MV-4-11 (cell line): ENCODE measurements around the gene KAT2A.
A peak's percentile ranks its signal among the peaks of the same experiment; 100 is the strongest.

ENCODE experiments used
- DNase-seq: peaks from one replicate; lab custom pipeline; 2025; lab: John Stamatoyannopoulos, UW

KAT2A gene

DNA sequence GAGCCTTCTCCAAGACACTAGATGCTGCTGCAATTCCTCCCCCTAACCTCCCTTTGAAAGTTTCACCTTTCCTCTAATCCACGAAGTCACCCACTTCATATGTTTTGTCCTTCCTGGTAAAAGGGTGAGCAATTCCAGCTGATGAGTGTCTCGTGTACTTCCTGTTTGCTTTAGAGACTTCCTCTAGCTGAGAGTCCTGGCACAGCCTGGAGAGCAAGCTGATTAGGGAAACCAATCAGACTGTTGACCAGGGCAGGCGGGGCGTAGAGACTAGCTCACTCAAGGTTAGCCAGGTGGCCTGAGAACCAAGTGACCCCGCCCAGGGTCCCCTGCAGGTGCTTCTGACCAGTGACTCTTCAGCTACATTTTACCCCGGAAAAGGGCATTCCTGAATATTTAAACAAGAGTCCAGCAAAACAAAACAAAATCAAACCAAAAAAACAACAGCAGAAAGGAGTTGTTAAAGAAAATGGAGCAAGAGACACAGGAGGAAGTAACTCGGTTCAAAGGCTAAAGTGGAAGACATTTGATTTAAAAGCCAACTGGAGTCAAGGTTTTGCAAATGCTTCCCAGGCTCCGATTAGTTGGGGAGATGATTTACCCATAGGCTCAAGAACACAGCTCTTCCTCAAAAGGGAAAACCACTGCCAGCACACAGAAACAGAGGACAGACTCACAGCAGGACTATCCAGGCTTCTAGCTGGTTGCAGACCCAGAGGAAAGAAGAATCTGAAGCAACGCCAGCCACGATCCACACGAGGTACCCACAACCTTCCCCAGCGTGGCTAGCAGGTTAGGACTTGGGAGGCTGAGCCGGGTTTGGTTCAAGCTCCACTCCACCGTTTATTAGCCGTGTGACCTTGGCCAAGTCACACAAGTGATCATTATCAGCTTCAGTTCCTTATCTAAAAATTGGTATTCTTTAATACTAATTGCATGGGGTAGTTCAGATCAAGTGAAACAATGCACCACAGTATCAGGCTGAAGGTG, 14.8 kb upstream of the KAT2A start:
- DNase-seq = peak; percentile 69

GRCh38 chr17:42135151-42135550, 14.0 kb upstream of the KAT2A start:
- DNase-seq = no peak

DNA sequence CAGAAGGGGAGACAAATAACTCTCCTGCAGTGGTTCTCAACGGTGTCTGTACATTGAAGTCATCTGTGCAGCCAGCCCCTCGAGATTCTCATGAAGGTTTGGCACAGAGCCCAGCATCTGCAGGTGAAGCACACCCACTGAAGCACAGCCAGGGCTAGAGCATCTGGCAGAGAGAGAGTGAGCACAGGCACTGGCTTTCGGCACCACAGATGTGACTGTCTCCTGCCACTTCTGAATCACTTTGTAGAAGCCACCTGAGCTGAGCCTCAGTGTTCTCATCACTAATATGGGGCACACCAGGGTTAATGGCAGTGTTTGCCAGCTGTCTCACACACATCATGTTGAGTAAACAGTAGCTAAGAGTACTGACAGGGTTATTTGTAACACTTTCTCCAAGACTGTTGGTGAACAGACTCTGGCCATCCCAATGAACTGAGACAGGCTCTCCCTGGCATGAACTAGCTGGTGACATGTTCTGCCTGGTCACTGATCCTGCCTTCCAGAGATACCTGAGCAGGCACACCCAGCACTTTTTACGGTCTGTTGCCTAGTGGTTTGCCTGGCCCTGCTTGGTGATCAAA, 12.4 kb upstream of the KAT2A start:
- no peak for DNase-seq

DNA sequence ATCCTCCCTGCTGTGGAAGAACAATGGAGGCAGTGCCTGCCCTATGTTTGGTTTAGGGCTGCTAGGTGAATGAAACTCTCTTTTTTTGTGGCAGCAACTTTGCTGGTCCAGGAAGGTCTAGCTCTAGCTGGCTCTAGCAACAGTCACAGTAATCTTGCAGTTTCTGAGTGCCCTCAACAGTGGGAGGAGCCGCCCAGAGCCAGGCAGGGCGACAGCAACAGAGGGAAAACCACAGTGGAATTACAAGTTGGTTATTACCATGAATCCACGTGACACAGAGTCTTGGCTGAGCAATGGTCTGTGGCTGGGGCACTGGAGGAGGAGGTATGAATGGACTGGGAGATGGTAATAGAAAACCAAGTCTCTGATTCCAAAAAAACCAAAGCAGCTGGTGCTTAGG, 11.8 kb upstream of the KAT2A start:
- DNase-seq = peak; percentile 88

GRCh38 chr17:42131981-42132432, 10.8 kb upstream of the KAT2A start:
- DNase-seq = peak; percentile 32

DNA sequence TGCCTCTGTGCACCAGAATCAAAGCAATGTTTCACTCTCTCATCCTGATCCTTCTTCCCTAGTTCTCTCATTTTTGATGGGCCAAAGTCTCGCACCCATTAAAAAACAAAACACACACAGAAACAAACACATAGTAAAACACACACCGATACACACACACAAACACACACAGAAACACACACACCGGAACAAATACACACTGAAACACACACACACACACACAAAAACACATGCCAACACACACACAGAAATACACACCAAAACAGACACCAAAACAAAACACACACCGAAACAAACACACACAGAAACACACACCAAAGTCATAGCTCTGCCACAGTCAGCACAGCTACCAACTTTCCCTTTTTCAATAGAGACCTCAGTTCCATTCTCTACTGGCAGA, 10.1 kb upstream of the KAT2A start:
- no peak for DNase-seq

DNA sequence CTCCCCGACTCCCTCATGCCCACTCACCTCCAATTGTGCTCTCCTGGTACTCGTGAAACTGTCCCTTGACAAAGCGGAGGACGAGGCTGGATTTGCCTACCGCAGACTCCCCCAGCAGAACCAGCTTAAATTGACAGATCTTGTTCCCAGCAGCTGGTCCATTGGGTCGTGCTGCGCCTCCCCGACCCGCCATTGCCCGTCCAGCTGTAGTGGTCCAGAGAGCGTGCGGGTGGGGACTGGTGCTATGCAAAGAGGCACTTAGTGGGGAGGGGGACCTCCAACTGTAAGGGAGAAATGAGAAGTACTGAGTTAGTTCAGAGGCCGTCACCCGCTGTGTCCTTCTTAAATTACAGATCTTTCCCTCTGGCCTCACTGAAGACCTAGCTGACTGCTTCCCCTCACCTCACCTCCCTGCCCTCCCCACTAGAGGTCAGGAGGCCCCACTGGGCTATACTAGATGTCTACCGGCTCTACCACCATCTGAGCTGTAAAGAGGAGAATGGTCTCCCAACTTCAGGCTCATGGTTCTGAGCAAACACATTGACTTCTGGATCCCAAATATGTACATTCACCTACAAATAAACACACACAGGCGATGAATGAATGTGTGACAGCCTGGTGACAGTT, 9.3 kb upstream of the KAT2A start:
- DNase-seq = no peak

GRCh38 chr17:42129109-42129837, 8.1 kb upstream of the KAT2A start:
- no peak for DNase-seq

- DNase-seq = no peak
These were observed 6.2 kb upstream of the KAT2A start for GRCh38 chr17:42127414-42127813.

DNA sequence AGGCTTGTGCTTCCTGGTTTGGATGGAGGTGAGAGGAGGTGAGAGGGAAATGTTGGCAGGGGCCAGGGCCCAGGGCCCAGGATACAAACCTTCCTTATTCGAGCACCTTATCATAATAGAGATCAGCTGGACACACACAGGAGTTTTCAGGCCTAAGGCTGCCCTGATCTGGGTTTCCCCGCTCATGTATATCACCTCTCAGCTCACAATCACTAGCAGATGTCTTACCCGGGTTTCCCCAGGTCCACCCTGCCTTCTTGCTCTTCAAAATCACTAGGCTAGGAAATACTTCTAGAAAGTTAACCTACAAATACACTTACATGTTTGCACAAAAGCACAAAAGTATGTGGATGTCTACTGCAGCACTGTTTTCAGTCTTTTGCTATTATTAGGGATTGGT, 5.7 kb upstream of the KAT2A start:
- no peak for DNase-seq

- DNase-seq = no peak
These were observed 4.4 kb upstream of the KAT2A start for GRCh38 chr17:42125565-42125964.

GRCh38 chr17:42124256-42124655, 3.1 kb upstream of the KAT2A start:
- DNase-seq = no peak

DNA sequence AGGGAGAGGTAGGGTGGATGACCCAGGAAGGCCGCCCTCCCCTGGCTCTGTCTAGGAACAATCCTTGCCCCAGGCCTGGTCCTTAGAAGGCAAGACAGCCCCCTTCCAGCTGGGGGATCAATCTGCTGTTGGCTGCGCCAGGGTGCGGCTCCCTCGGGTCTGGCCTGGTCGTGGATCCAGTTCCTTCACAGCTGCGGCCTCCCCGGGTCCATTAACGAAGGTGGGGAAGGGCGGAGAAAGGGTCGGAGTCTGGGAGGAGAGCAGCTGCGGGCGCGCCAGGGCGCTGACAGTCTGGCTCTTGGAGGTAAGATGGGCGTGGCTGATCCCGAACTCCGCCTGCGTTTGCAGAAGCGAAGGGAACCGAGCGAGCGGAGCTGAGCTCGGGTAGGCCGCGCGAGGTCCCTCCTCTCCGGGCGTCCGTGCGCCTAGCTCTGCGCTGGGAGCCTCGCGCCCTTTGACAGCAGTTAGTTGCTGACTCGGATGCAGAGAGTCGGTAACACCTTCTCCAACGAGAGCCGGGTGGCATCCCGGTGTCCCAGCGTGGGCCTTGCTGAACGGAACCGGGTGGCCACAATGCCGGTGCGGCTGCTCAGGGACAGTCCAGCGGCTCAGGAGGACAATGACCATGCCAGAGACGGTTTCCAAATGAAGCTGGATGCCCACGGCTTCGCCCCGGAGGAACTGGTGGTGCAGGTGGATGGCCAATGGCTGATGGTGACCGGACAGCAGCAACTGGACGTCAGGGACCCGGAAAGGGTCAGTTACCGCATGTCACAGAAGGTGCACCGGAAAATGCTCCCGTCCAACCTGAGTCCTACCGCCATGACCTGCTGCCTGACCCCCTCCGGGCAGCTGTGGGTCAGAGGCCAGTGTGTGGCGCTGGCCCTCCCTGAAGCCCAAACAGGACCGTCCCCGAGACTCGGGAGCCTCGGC, 1.5 kb upstream of the KAT2A start, which contains the start of gene HSPB9:
HSPB9 (plus strand) TSS at position 434 of the 933 bp plus-strand sequence; CDS start at position 481, 47 bp downstream.
- no peak for DNase-seq

DNA sequence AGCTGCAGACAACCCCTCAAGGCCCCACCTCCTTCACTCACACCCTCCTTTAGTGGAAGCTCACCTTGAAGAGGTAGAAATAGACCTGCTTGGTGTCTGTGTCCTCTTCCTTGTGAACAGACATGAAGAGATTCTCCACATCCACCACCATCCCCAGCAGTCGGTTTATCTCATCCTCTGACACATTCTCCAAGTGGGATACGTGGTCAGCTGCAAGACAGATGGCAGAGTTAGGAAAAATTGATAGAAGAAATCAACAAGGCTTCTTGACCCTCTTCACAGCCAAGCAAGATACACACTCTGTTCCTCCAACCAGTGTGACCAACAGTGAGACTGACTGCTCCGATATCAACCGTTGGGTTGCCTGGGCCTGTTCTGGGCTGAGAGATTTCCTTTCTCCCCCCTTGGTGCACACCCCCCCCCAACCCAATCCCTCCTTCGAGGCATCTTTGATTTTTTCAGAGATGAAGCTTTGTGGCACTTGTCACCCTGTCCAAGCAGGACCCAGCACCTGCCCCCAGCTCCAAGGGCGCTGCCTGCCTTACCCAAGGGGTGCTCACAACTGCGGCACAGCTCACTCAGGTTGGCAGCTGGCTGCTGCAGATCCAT, 902 bp downstream of the KAT2A start:
- DNase-seq = no peak

- DNase-seq = no peak
These were observed 1.9 kb downstream of the KAT2A start for GRCh38 chr17:42119301-42119700.

- DNase-seq = peak; percentile 5
These were observed 2.6 kb downstream of the KAT2A start for GRCh38 chr17:42118545-42118944.

GRCh38 chr17:42118126-42118510, 3.0 kb downstream of the KAT2A start:
- no peak for DNase-seq

DNA sequence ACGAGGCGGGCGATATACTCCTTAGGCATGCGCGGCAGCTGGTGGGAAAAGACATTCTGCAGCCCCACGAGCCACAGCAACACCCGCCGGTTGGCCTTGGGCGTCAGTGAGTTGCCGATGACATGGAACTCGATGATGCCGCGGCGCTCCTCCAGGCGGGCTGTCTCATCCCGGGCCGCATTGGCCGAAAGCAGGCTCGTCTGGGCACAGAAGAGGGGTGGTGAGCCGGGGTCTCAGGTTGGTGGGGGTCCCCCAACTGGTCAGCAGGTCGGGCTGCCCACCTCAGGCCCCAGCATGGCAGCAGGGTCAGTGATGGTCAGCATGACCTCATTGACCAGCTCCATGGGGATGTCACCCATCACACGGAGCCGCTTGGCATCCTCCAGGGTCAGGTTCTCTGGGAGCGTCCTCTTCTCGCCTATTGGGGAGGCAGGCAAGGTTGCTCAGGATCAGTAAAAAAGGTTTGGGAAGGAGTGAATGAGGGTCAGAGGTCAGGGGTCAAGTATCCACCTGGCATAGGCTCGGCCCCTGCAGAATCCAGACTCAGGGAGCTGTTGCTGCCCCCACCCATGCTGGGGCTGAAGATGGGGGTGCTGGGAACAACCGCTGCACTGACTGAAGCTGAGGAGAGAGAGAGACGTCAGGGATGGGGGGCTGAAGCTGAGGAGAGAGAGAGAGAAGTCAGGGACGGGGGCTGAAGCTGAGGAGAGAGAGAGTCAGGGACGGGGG, 3.6 kb downstream of the KAT2A start:
- no peak for DNase-seq

- peak; percentile 71 for DNase-seq
These were observed 4.3 kb downstream of the KAT2A start for GRCh38 chr17:42116705-42117396.
